HCT116 (cell line): Measurements from ENCODE around the gene CLDN3. TPM values are rescaled to one million over a fixed set of nuclear protein-coding genes. Genes with fewer than 3 reads are reported as not detected.
"Not testable (repeated sequence)": the region's sequence is repeated elsewhere in the genome, so short reads cannot be mapped to it uniquely, and the experiment has no call there.

Experiments
- ATAC-seq: fragments of 200-7000 bp; cut with Tn5 transposase; 2 replicates; pipeline ENCODE4 v1.9.1; 2020; ENCODE audit warnings: mild to moderate bottlenecking, moderate library complexity
- BruUV-seq: library from RNA; stranded (reverse); fragments of 400-500 nt; replicated peaks from 2 replicates; lab custom pipeline; 2021; lab: Mats Ljungman, UMichigan
- CTCF ChIA-PET: fragments of 300-600 bp; sonication (Branson Sonifier 250); formaldehyde crosslinking; loops from one replicate; lab custom pipeline; 2021; ENCODE audit warnings: antibody characterized with exemption; lab: Charles Lee
- POLR2A ChIA-PET: fragments of 300-600, 350-600 bp; sonication (Branson Sonifier 250); formaldehyde crosslinking; loops from one replicate; lab custom pipeline; 2021; ENCODE audit warnings: antibody characterized with exemption; lab: Charles Lee
- RAD21 ChIA-PET, 2 experiments: fragments of 300-600 bp; sonication (Branson Sonifier 250); formaldehyde crosslinking; loops; one replicate each; lab custom pipeline; 2023; ENCODE audit warnings: low total read pairs in 2 of 2; ENCODE audit not compliant: uncharacterized antibody in 2 of 2, unreplicated experiment in 2 of 2, low non-redundant PET in 1 of 2; lab: Charles Lee
- DNase-seq: peaks from one replicate; pipeline ENCODE4 v3.0.0-alpha.2; 2010; ENCODE audit warnings: low read depth, low spot score
- H2AFZ ChIP-seq: fragments of 200-600 bp; shearing (Covaris generic), sonication (generic); 2 replicates; pipeline ENCODE4 v1.6.1; 2017; ENCODE audit warnings: low read depth, mixed run types, mixed read lengths, antibody characterized with exemption, low read length; ENCODE audit not compliant: poor library complexity, severe bottlenecking
- H3K27ac ChIP-seq: 2 replicates; pipeline ENCODE4 v1.5.1; 2012; ENCODE audit warnings: low read depth, low read length
- H3K27me3 ChIP-seq: fragments of 200-600 bp; sonication (generic); 2 replicates; pipeline ENCODE4 v1.6.1; 2016; ENCODE audit warnings: mixed run types, low read length, mixed read lengths; ENCODE audit not compliant: insufficient read depth
- H3K36me3 ChIP-seq, 2 experiments: fragments of 200-500 bp in 1 of 2; fragments of 200-600 bp in 1 of 2; sonication (Bioruptor generic) in 1 of 2; sonication (generic) in 1 of 2; 2 replicates each; pipeline versions ENCODE4 v1.5.1 to v1.6.1; 2014 to 2016; ENCODE audit warnings: low read length in 2 of 2, inconsistent platforms in 1 of 2, mixed read lengths in 1 of 2, mixed run types in 1 of 2; ENCODE audit not compliant: insufficient read depth in 2 of 2, control insufficient read depth in 1 of 2
- H3K4me1 ChIP-seq, 2 experiments: fragments of 200-600 bp in 1 of 2; sonication (generic) in 1 of 2; 2 replicates each; pipeline versions ENCODE4 v1.5.1 to v1.6.1; 2012 to 2017; ENCODE audit warnings: low read length in 2 of 2, inconsistent platforms in 1 of 2, mild to moderate bottlenecking in 1 of 2, mixed read lengths in 1 of 2, mixed run types in 1 of 2, moderate library complexity in 1 of 2; ENCODE audit not compliant: insufficient read depth in 2 of 2, control insufficient read depth in 1 of 2
- H3K4me2 ChIP-seq: fragments of 200-600 bp; sonication (generic); 2 replicates; pipeline ENCODE4 v1.6.1; 2017; ENCODE audit warnings: mixed run types, low read length, mixed read lengths
- H3K4me3 ChIP-seq, 2 experiments: fragments of 200-600 bp in 1 of 2; sonication (generic) in 1 of 2; replicated peaks in 1 of 2; 2 replicates each; pipeline ENCODE4 v1.5.1; 2011 to 2016; ENCODE audit warnings: low read length in 2 of 2, control low read depth in 1 of 2, low read depth in 1 of 2, mild to moderate bottlenecking in 1 of 2, mixed read lengths in 1 of 2, mixed run types in 1 of 2
- H3K79me2 ChIP-seq: fragments of 200-600 bp; sonication (generic); 2 replicates; pipeline ENCODE4 v1.6.1; 2017; ENCODE audit warnings: mild to moderate bottlenecking, mixed run types, low read length, moderate library complexity, mixed read lengths; ENCODE audit not compliant: insufficient read depth
- H3K9ac ChIP-seq: fragments of 200-600 bp; sonication (generic); 2 replicates; pipeline ENCODE4 v1.6.1; 2016; ENCODE audit warnings: low read length, mixed read lengths
- H3K9me2 ChIP-seq: fragments of 200-600 bp; sonication (generic), shearing (Covaris generic); 2 replicates; pipeline ENCODE4 v1.6.1; 2017; ENCODE audit warnings: mixed run types, mild to moderate bottlenecking, moderate library complexity; ENCODE audit not compliant: insufficient read depth
- H3K9me3 ChIP-seq, 2 experiments: fragments of 200-500 bp in 1 of 2; fragments of 200-600 bp in 1 of 2; sonication (Bioruptor generic) in 1 of 2; sonication (generic) in 1 of 2; 2 replicates each; pipeline ENCODE4 v1.6.1; 2014 to 2017; ENCODE audit warnings: low read length in 2 of 2, mixed read lengths in 2 of 2, inconsistent platforms in 1 of 2, low read depth in 1 of 2, mild to moderate bottlenecking in 1 of 2, mixed run types in 1 of 2, moderate library complexity in 1 of 2; ENCODE audit not compliant: control insufficient read depth in 1 of 2, insufficient read depth in 1 of 2
- H4K20me1 ChIP-seq: fragments of 200-600 bp; sonication (generic), shearing (Covaris generic); 2 replicates; pipeline ENCODE4 v1.6.1; 2017; ENCODE audit warnings: mixed run types, mild to moderate bottlenecking, moderate library complexity; ENCODE audit not compliant: insufficient read depth
- intact Hi-C: fragments of 100-400 bp; cut with micrococcal nuclease; formaldehyde crosslinking; loops from 2 replicates; pipeline ENCODE4 v1.10.0; 2022
- total RNA-seq: library from RNA; stranded (reverse); gene quantifications from one replicate; pipeline ENCODE4 v1.2.1, GENCODE V29; 2021; ENCODE audit not compliant: unreplicated experiment

The CLDN3 gene
- total RNA-seq, 1 experiment from 2014 or later, result 19.2 TPM

DNA sequence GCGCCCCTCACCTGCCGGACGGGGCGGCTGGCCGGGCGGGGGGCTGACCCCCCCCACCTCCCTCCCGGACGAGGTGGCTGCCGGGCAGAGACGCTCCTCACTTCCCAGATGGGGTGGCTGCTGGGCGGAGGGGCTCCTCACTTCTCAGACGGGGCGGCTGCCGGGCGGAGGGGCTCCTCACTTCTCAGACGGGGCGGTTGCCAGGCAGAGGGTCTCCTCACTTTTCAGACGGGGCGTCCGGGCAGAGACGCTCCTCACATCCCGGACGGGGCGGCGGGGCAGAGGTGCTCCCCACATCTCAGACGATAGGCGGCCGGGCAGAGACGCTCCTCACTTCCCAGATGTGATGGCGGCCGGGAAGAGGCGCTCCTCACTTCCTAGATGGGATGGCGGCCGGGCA lies 27.1 kb upstream of the CLDN3 start:
- H3K4me3 ChIP-seq, intact Hi-C loops, H3K27me3 ChIP-seq, H3K9me3 ChIP-seq, H3K36me3 ChIP-seq, H3K9me2 ChIP-seq, H4K20me1 ChIP-seq, RAD21 ChIA-PET, POLR2A ChIA-PET, DNase-seq, CTCF ChIA-PET, H3K4me2 ChIP-seq, ATAC-seq, H2AFZ ChIP-seq, H3K9ac ChIP-seq, BruUV-seq, H3K27ac ChIP-seq: not testable (repeated sequence)
- peaks cover 12% of the 10 kb centered on the region for H3K79me2 ChIP-seq
- H3K4me1 ChIP-seq, result peaks cover 34 to 63% of the 10 kb centered on the region in 2 experiments

DNA sequence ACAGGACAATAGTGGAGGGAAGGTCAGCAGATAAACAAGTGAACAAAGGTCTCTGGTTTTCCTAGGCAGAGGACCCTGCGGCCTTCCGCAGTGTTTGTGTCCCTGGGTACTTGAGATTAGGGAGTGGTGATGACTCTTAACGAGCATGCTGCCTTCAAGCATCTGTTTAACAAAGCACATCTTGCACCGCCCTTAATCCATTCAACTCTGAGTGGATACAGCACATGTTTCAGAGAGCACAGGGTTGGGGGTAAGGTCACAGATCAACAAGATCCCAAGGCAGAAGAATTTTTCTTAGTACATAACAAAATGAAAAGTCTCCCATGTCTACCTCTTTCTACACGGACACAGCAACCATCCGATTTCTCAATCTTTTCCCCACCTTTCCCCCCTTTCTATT lies 26.6 kb upstream of the CLDN3 start:
- H3K4me3 ChIP-seq, H3K36me3 ChIP-seq, ATAC-seq, H3K27ac ChIP-seq, intact Hi-C loops, H3K4me2 ChIP-seq, BruUV-seq, H3K9ac ChIP-seq, H3K27me3 ChIP-seq, H4K20me1 ChIP-seq, RAD21 ChIA-PET, H3K79me2 ChIP-seq, H2AFZ ChIP-seq, DNase-seq, H3K9me3 ChIP-seq, H3K9me2 ChIP-seq: not testable (repeated sequence)
- H3K4me1 ChIP-seq, result peaks cover 28 to 58% of the 10 kb centered on the region in 2 experiments
- ChIA-PET POLR2A (interaction anchor here (1.3 kb wide), 1 partner anchor 31 kb away, joined by 3 read pairs; no protein-coding TSS in a partner anchor), CTCF (interaction anchor here (0.6 kb wide), 1 partner anchor 14 kb away, joined by 3 read pairs; no protein-coding TSS in a partner anchor)

GRCh38 chr7:73795188-73795587 lies 25.1 kb upstream of the CLDN3 start:
- DNase-seq, ATAC-seq, H2AFZ ChIP-seq, H3K36me3 ChIP-seq, H3K9me3 ChIP-seq, intact Hi-C loops, BruUV-seq, H3K4me2 ChIP-seq, H4K20me1 ChIP-seq, H3K27me3 ChIP-seq, H3K27ac ChIP-seq, H3K9me2 ChIP-seq, H3K79me2 ChIP-seq, H3K9ac ChIP-seq, CTCF ChIA-PET, H3K4me3 ChIP-seq: not testable (repeated sequence)
- POLR2A ChIA-PET, result interaction anchor here (1.1 to 1.3 kb wide), 2 partner anchors 33 to 189 kb away, joined by 3 read pairs; no protein-coding TSS in a partner anchor
- RAD21 ChIA-PET, result interaction anchor here in 1 of 2 experiments (0.6 kb wide), 1 partner anchor 57 kb away, joined by 4 read pairs; no protein-coding TSS in a partner anchor
- peaks cover 20 to 43% of the 10 kb centered on the region in 2 experiments for H3K4me1 ChIP-seq

DNA sequence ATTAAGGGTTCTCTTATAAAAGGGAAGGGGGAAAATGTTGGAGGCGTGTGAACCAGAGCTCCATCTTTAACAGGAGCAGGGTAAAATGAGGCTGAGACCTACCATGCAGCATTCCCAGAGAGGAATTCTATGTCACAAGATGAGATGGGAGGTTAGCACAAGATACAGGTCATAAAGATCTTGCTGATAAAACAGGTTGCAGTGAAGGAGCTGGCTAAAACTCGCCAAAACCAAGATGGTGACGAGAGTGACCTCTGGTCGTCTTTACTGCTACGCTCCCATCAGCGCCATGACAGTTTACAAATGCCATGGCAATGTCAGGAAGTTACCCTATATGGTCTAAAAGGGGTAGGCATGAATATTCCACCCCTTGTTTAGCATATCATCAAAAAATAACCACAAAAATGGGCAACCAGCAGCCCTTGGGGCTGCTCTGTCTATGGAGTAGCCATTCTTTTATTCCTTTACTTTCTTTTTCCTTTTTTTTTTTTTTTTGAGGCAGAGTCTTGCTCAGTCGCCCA lies 21.2 kb upstream of the CLDN3 start:
- H3K27ac ChIP-seq, H3K36me3 ChIP-seq, H3K4me3 ChIP-seq, ATAC-seq, CTCF ChIA-PET, H4K20me1 ChIP-seq, DNase-seq, H3K9ac ChIP-seq, H3K9me3 ChIP-seq, H2AFZ ChIP-seq, H3K9me2 ChIP-seq, H3K4me2 ChIP-seq, H3K79me2 ChIP-seq, BruUV-seq, RAD21 ChIA-PET, intact Hi-C loops, H3K27me3 ChIP-seq, POLR2A ChIA-PET: not testable (repeated sequence)
- peaks cover 12 to 31% of the 10 kb centered on the region in 2 experiments for H3K4me1 ChIP-seq
